Prostate gland (tissue), 2 donors: ENCODE results near the gene MXD4. TPM values are rescaled to one million over a fixed set of nuclear protein-coding genes. Genes with fewer than 3 reads are reported as not detected.

Experiments used
- DNase-seq: peaks from one replicate; pipeline ENCODE4 v3.0.0-alpha.2; 2019; ENCODE audit warnings: low spot score
- H3K27ac ChIP-seq, 2 donors: fragments of 200-600 bp; sonication (generic); 2 replicates each; pipeline ENCODE4 v1.5.1; 2017 to 2019
- H3K27me3 ChIP-seq: fragments of 200-600 bp; sonication (generic); replicated peaks from 2 replicates; pipeline ENCODE4 v1.5.1; 2019; ENCODE audit not compliant: insufficient read depth
- H3K36me3 ChIP-seq, 2 donors: fragments of 200-600 bp; sonication (generic); 1 replicate in 1 of 2; 2 replicates in 1 of 2; pipeline versions ENCODE4 v1.5.1 to v1.8.1; 2017 to 2019
- H3K4me1 ChIP-seq: fragments of 200-600 bp; sonication (generic); replicated peaks from 2 replicates; pipeline ENCODE4 v1.5.1; 2019
- H3K4me3 ChIP-seq, 2 donors: fragments of 200-600 bp; sonication (generic); 2 replicates each; pipeline ENCODE4 v1.5.1; 2017 to 2019
- H3K9me3 ChIP-seq: fragments of 200-600 bp; sonication (generic); 2 replicates; pipeline ENCODE4 v1.5.1; 2017
- CTCF ChIP-seq, 4 experiments: fragments of 200-600 bp in 2 of 4; fragments of 450-650 bp in 2 of 4; sonication (generic) in 2 of 4; IDR thresholded peaks; 1 replicate in 3 of 4; 2 replicates in 1 of 4; pipeline ENCODE4 v1.5.1; 2016 to 2019; ENCODE audit warnings: antibody characterized with exemption in 4 of 4, mild to moderate bottlenecking in 2 of 4, moderate library complexity in 2 of 4
- POLR2A ChIP-seq: fragments of 450-650 bp; IDR thresholded peaks from one replicate; pipeline ENCODE4 v1.6.1; 2016; ENCODE audit warnings: antibody characterized with exemption, mild to moderate bottlenecking
- POLR2AphosphoS5 ChIP-seq: sonication (generic); formaldehyde crosslinking; IDR thresholded peaks from one replicate; pipeline ENCODE4 v1.6.1; 2017; ENCODE audit warnings: antibody characterized with exemption
- WGBS: methylation state at CpG from one replicate; pipeline ENCODE4 v1.1.5; 2018; 5-methylcytosine and 5-hydroxymethylcytosine counted together
- intact Hi-C: fragments of 100-400 bp; cut with DNase I; formaldehyde crosslinking; loops from one replicate; pipeline ENCODE4 v1.14.2; 2022
- total RNA-seq, 2 donors: library from RNA; depleted of rRNA; stranded (reverse); fragments of >200 nt; gene quantifications; one replicate each; pipeline ENCODE4 v1.1.0, GENCODE V29; 2016

MXD4 gene, protein sequence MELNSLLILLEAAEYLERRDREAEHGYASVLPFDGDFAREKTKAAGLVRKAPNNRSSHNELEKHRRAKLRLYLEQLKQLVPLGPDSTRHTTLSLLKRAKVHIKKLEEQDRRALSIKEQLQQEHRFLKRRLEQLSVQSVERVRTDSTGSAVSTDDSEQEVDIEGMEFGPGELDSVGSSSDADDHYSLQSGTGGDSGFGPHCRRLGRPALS
- total RNA-seq = 10 to 100 TPM; 63.4 to 81.1 TPM

GRCh38 chr4:2261853-2262144 lies at the start of gene MXD4:
TSS of gene MXD4 (minus strand) at chr4:2262109. CDS start at chr4:2261980, 129 bp downstream.
- no peaks in the 10 kb centered on the region for H3K9me3 ChIP-seq
- TF ChIP-seq POLR2A (no peak), POLR2AphosphoS5 (no peak), CTCF (IDR thresholded peaks at IDR 0.05) (no peak)
- H3K27ac ChIP-seq = peak within 1 kb of the TSS; percentile 92 to 94
- H3K4me3 ChIP-seq = peak within 1 kb of the TSS; percentile 88 to 93
- DNase-seq = no peak
- peaks cover 39% of the 10 kb centered on the region for H3K4me1 ChIP-seq
- H3K27me3 ChIP-seq = no peaks in the 10 kb centered on the region
- WGBS = under 1% methylated on average over 30 of the region's 46 CpGs
- peaks cover 0 to 4% of the 10 kb centered on the region in 2 donors for H3K36me3 ChIP-seq
- intact Hi-C loops = loop anchor here (10.0 kb wide), 3 partner anchors 153 to 673 kb away; partner anchors contain the start of genes CFAP99, FAM193A and ZFYVE28

- no peaks in the 10 kb centered on the region for H3K4me1 ChIP-seq
- H3K9me3 ChIP-seq = no peaks in the 10 kb centered on the region
- H3K27ac ChIP-seq = no peak overlapping the region
- H3K36me3 ChIP-seq = no peaks in the 10 kb centered on the region
- no peak for TF ChIP-seq CTCF (IDR thresholded peaks at IDR 0.05)
- H3K4me3 ChIP-seq = no peak overlapping the region
- no peak for DNase-seq
- intact Hi-C loops = no loop called here
- 93% methylated on average over 10 of the region's 10 CpGs for WGBS
- H3K27me3 ChIP-seq = no peaks in the 10 kb centered on the region
Observed at GRCh38 chr4:2306773-2307410, 45.0 kb upstream of the MXD4 start.

- TF ChIP-seq POLR2AphosphoS5 = no peak
- no peak for TF ChIP-seq CTCF (IDR thresholded peaks at IDR 0.05)
- no peak for TF ChIP-seq POLR2A
- H3K36me3 ChIP-seq = no peaks in the 10 kb centered on the region
- H3K9me3 ChIP-seq = no peaks in the 10 kb centered on the region
- WGBS = 78% methylated on average over 11 of the region's 11 CpGs
- H3K27ac ChIP-seq = no peak overlapping the region
- intact Hi-C loops = no loop called here
- no peaks in the 10 kb centered on the region for H3K4me1 ChIP-seq
- no peaks in the 10 kb centered on the region for H3K27me3 ChIP-seq
- no peak for DNase-seq
- H3K4me3 ChIP-seq = no peak overlapping the region
Observed at GRCh38 chr4:2305766-2306501, 44.0 kb upstream of the MXD4 start.

DNA sequence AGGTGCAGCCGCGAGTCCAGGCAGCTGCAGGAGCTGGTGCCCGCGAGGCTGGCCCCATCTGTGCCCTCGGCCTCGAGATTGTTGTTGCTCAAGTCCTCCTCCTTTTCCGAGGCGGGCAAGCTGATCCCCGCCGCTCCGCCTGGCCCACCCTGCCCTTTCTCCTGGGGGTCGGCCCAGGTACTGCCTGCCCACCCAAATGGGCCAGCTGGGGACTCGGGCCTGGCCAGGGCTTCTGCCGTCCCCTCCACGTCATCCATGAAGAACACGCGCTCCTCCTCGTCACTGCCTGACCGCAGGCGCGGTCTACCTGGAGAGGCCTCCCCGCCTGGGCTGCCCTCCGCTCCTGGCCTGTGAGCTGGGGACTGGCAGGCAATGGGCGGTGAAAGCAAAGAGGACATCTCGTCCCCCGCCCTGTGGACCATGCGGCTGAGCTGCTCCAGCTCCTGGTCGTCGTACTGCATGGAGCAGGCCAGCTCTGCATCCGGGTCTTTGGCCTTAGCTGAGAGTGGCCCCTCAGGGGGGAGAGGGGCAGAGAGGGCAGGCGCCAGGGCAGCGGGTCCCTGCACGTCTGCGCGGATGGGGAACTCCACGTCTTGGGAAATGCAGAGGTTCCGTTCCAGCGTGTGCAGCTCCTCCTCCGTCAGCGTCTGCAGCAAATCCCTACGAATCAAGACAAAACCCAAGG lies 43.1 kb upstream of the MXD4 start:
- intact Hi-C loops = no loop called here
- Histone ChIP-seq H3K27ac (no peak overlapping the region), H3K4me3 (no peak overlapping the region), H3K9me3 (no peaks in the 10 kb centered on the region), H3K27me3 (no peaks in the 10 kb centered on the region), H3K4me1 (no peaks in the 10 kb centered on the region), H3K36me3 (no peaks in the 10 kb centered on the region)
- TF ChIP-seq CTCF (IDR thresholded peaks at IDR 0.05) = no peak
- DNase-seq = no peak
- WGBS = 89% methylated on average over 41 of the region's 41 CpGs
